WERI-Rb-1 (cell line): ENCODE measurements around the gene PCDH19.
A peak's percentile ranks its signal among the peaks of the same experiment; 100 is the strongest.
"Not testable (repeated sequence)": the region's sequence is repeated elsewhere in the genome, so short reads cannot be mapped to it uniquely, and the experiment has no call there.

Experiments used
- DNase-seq: peaks from one replicate; pipeline ENCODE4 v3.0.0-alpha.2; 2020
- H3K27ac ChIP-seq: fragments of 250-450 bp; sonication (Bioruptor Pico); 2 replicates; pipeline ENCODE4 v1.5.1; 2020; ENCODE audit warnings: mild to moderate bottlenecking, moderate library complexity
- H3K27me3 ChIP-seq: fragments of 250-450 bp; sonication (Bioruptor Pico); 2 replicates; pipeline ENCODE4 v1.5.1; 2021; ENCODE audit warnings: mild to moderate bottlenecking, low read depth, moderate library complexity; ENCODE audit not compliant: insufficient read depth, severe bottlenecking
- H3K36me3 ChIP-seq: fragments of 250-450 bp; sonication (Bioruptor Pico); 2 replicates; pipeline ENCODE4 v1.5.1; 2020; ENCODE audit warnings: mild to moderate bottlenecking, moderate library complexity
- H3K4me3 ChIP-seq: 2 replicates; pipeline ENCODE4 v1.5.1; 2011; ENCODE audit warnings: low read depth, mild to moderate bottlenecking, control low read depth, low read length
- H3K9me3 ChIP-seq: fragments of 250-450 bp; sonication (Bioruptor Pico); 2 replicates; pipeline ENCODE4 v1.5.1; 2021; ENCODE audit warnings: mild to moderate bottlenecking, moderate library complexity; ENCODE audit not compliant: severe bottlenecking
- TF ChIP-seq, protein P1 (sequence below): IDR thresholded peaks from 2 replicates; pipeline ENCODE4 v1.5.1; 2011; ENCODE audit warnings: low read depth, mild to moderate bottlenecking, control low read depth, inconsistent platforms, low read length

Gene PCDH19

GRCh38 chrX:100409610-100410590 lies at the start of gene PCDH19:
Gene PCDH19 (minus strand): TSS chrX:100410273. CDS start chrX:100408597, 1,676 bp downstream.
- Histone ChIP-seq H3K4me3 (no peak within 1 kb of the TSS), H3K9me3 (peaks cover 14% of the 10 kb centered on the region), H3K27ac (no peak within 1 kb of the TSS), H3K36me3 (no peaks in the 10 kb centered on the region), H3K27me3 (peaks cover 89% of the 10 kb centered on the region)
- TF ChIP-seq, protein P1, sequence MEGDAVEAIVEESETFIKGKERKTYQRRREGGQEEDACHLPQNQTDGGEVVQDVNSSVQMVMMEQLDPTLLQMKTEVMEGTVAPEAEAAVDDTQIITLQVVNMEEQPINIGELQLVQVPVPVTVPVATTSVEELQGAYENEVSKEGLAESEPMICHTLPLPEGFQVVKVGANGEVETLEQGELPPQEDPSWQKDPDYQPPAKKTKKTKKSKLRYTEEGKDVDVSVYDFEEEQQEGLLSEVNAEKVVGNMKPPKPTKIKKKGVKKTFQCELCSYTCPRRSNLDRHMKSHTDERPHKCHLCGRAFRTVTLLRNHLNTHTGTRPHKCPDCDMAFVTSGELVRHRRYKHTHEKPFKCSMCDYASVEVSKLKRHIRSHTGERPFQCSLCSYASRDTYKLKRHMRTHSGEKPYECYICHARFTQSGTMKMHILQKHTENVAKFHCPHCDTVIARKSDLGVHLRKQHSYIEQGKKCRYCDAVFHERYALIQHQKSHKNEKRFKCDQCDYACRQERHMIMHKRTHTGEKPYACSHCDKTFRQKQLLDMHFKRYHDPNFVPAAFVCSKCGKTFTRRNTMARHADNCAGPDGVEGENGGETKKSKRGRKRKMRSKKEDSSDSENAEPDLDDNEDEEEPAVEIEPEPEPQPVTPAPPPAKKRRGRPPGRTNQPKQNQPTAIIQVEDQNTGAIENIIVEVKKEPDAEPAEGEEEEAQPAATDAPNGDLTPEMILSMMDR: no peak
- no peak for DNase-seq

- Histone ChIP-seq H3K36me3 (no peaks in the 10 kb centered on the region), H3K27ac (no peak overlapping the region), H3K9me3 (no peaks in the 10 kb centered on the region), H3K27me3 (peaks cover 39% of the 10 kb centered on the region), H3K4me3 (no peak overlapping the region)
- TF ChIP-seq, protein P1: no peak
- no peak for DNase-seq
These were observed 39.9 kb upstream of the PCDH19 start for GRCh38 chrX:100449696-100450608.

DNA sequence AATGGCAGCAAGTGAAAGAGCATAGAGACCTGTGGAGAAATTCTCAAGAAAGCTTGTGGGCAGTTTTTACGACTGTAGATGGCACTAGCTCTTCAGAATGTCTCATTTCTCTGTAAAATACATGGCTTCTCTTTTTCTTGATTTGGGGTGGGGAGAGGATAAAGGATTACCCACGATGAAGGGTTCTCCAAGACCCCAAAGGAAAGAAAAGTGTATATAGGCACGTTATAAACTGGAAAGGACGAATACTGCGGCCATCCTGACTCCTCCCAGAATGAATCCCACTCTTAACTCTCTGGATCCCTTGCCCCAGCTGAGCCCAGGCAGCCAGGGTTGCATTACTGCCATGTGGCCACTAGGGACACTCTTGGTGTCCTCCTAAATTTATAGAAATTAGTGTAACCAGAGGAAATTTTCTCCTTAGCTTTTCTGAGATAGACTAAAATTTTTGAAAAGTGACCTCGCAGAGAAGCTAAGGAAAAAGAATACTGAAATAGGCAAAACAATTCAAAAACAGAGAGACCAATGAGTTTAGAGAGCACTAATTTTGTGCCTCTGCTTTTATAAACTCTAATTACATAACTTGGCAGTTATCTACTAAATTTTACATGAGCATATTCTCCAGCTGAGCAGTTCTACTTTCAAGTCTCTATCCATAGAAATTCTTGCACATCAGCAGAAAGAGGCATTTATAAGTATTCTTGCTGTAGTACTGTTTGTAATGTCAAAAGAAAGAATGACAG lies 37.8 kb upstream of the PCDH19 start:
- H3K4me3 ChIP-seq: no peak overlapping the region
- H3K27me3 ChIP-seq: peaks cover 47% of the 10 kb centered on the region
- DNase-seq: peak; percentile 39
- no peaks in the 10 kb centered on the region for H3K9me3 ChIP-seq
- TF ChIP-seq, protein P1: peak; percentile 68
- no peaks in the 10 kb centered on the region for H3K36me3 ChIP-seq
- no peak overlapping the region for H3K27ac ChIP-seq

DNA sequence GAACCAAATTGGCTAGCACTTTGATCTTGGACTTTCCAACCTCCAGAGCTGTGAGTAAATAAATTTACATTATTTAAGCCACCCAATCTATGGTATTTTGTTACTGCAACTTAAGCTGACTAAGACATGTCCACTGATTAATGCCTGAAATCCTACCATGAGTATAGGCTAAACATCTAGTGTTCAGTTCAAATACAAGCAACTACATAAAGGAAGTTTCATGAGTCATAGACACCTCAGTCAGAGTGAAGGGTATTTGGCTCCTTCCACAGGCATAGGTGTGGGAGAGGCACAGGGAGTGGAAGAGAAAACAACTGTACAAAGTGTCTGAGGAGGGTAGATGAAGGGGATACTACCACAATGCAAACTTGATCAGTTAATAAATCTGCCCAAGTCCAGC lies 35.5 kb upstream of the PCDH19 start:
- H3K9me3 ChIP-seq: no peaks in the 10 kb centered on the region
- no peak overlapping the region for H3K27ac ChIP-seq
- TF ChIP-seq, protein P1: no peak
- H3K27me3 ChIP-seq: peaks cover 47% of the 10 kb centered on the region
- DNase-seq: no peak
- H3K36me3 ChIP-seq: no peaks in the 10 kb centered on the region
- no peak overlapping the region for H3K4me3 ChIP-seq

DNA sequence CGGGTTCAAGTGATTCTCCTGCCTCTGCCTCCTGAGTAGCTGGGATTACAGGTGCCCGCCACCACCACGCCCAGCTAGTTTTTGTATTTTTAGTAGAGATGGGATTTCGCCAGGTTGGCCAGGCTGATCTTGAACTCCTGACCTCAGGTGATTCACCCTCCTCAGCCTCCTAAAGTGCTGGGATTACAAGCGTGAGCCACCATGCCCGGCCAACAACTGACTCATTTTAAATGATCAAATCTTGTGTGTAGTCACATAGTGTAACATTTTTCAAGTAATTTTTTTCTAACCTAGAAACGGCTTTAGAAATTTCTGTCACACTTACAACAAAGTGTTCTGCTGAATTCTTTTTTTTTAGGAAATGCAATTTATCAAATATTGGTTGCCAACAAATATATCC lies 31.2 kb upstream of the PCDH19 start:
- H3K4me3 ChIP-seq, H3K36me3 ChIP-seq, H3K27ac ChIP-seq, H3K9me3 ChIP-seq, DNase-seq: not testable (repeated sequence)
- peaks cover 63% of the 10 kb centered on the region for H3K27me3 ChIP-seq
